ENCODE measurements around the gene MARK1. TPM values are rescaled to one million over a fixed set of nuclear protein-coding genes. Genes with fewer than 3 reads are reported as not detected.

Gene MARK1
- total RNA-seq, 2 experiments from 2014 or later: not detected

DNA sequence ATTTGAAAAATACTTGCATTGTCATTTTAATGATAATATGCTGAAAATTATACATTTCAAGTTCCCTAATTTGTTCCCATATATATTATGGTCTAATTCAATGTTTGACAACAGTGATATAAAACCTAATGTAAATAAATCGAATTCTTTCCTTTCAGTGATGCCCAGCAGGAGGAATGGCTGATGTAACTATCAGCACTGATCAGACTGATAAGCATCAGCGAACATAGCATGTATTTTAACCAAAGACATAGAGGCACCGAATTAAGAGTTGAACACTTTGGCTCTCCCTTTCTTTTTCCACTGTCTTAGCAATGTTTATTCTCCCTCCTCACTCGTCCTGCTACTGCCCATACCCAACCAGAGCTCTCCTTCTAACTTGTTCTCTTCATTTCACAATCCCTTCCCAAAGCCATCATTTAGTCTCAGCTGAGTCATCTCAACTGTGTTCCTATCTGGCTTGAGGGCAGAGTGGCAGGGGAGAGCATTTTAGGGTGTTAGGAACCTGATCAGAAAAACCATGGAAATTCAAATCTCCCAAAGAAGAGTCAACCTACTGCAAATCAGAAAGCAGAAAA lies 103.4 kb downstream of the MARK1 start:
- Mint-ChIP-seq H3K4me3 (no peak overlapping the region), H3K36me3 (ENCODE audit: low read depth) (no peaks in the 10 kb centered on the region), H3K4me1 (no peaks in the 10 kb centered on the region), H3K27ac (no peak overlapping the region), H3K9me3 (ENCODE audit: low read depth) (no peaks in the 10 kb centered on the region), H3K27me3 (peaks cover 15% of the 10 kb centered on the region)
- DNase-seq: no peak
- POLR2A ChIA-PET: no interaction called here
- CTCF ChIA-PET: no interaction called here
- intact Hi-C loops (cut with DNase I, micrococcal nuclease): no loop called here
- ATAC-seq: no peak

DNA sequence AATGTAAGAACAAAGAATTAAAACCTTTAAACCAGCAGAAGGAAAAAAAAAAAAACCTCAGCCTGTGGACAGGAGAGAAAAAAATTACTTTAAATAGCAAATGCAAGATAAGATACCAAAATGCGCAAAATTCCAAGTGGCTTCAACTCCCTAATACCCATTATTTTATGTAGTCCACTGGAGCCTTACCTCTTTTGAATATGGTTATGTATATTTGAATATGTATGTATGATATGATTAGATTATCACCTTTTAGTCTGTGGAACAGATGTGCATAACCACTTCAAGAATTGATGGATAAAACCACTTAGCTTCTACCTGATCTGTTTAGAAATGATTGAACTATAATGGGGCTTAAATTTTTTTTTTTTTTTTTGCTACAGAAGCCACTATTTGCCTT lies 109.8 kb downstream of the MARK1 start:
- intact Hi-C loops (cut with DNase I, micrococcal nuclease): no loop called here
- peaks cover 14% of the 10 kb centered on the region for H3K27me3 Mint-ChIP-seq
- CTCF ChIA-PET: interaction anchor here (0.6 kb wide), 1 partner anchor 86 kb away, joined by 3 read pairs; no protein-coding TSS in a partner anchor
- H3K4me3 Mint-ChIP-seq: no peak overlapping the region
- H3K4me1 Mint-ChIP-seq: no peaks in the 10 kb centered on the region
- no peak overlapping the region for H3K27ac Mint-ChIP-seq
- H3K9me3 Mint-ChIP-seq (ENCODE audit: low read depth): no peaks in the 10 kb centered on the region
- DNase-seq (no peak), ATAC-seq (no peak)
- no peaks in the 10 kb centered on the region for H3K36me3 Mint-ChIP-seq (ENCODE audit: low read depth)
- POLR2A ChIA-PET: no interaction called here

DNA sequence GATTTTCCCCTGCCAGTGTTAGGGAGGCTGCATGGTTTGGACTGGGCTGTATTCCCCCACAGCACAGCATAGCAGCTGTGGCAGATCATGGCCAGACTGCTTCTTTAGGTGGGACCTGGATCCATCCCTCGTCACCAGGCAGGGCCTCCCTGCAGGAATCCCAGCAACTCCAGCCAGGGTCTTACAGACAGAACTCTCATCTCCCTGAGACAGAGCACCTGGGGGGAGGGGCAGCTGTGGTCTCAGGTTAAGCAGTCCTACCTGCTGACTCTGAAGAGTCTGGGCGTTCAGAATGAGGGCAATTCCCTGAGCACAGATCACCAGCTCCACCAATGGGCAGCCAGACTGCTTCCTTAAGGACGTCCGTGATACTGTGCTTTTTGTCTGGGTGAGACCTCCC lies 114.3 kb downstream of the MARK1 start:
- ATAC-seq (no peak), DNase-seq (no peak)
- intact Hi-C loops (cut with DNase I, micrococcal nuclease): no loop called here
- H3K27me3 Mint-ChIP-seq: peaks cover 6% of the 10 kb centered on the region
- H3K9me3 Mint-ChIP-seq (ENCODE audit: low read depth): no peaks in the 10 kb centered on the region
- no peaks in the 10 kb centered on the region for H3K36me3 Mint-ChIP-seq (ENCODE audit: low read depth)
- ChIA-PET POLR2A (no interaction called here), CTCF (no interaction called here)
- H3K4me1 Mint-ChIP-seq: no peaks in the 10 kb centered on the region
- H3K27ac Mint-ChIP-seq: no peak overlapping the region
- no peak overlapping the region for H3K4me3 Mint-ChIP-seq

DNA sequence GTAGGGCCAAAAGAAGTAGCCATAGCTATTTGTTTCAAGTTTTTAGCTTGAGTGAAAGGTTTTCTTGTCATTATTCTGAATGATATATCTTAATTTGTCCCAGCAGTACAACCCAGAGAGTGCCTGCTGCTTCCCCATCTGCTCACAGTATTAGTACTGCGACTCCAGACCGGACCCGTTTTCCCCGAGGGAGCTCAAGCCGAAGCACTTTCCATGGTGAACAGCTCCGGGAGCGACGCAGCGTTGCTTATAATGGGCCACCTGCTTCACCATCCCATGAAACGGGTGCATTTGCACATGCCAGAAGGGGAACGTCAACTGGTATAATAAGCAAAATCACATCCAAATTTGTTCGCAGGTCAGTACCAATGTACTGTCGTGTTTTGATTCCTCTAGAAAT lies 125.1 kb downstream of the MARK1 start:
- CTCF ChIA-PET: interaction anchor here (0.6 to 1.1 kb wide), 2 partner anchors 204 to 1831 kb away, joined by 3 read pairs; no protein-coding TSS in a partner anchor
- no peak for ATAC-seq

DNA sequence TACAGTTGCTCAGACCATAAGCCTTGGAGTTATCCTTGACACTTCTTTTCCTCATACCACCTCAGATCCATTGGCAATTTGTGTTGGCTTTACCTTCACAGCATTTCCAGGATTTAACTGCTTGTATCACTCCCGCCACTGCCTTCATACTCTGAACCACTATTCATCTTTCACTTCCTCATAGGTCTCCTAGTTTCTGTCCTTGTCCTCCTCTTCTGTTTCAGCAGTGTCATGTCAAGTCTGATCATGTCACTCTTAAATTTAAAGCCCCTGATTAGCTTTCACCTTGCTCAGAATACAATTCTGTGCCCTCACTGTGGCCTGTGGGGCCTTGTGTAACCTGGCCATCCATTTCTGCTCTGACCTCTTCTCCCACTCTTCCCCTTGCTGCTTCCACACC lies 127.6 kb downstream of the MARK1 start:
- ChIA-PET CTCF (no interaction called here), POLR2A (no interaction called here)
- no peak for ATAC-seq
- DNase-seq: no peak
- Mint-ChIP-seq H3K36me3 (ENCODE audit: low read depth) (no peaks in the 10 kb centered on the region), H3K4me1 (no peaks in the 10 kb centered on the region), H3K27me3 (peaks cover 9% of the 10 kb centered on the region), H3K4me3 (no peak overlapping the region), H3K9me3 (ENCODE audit: low read depth) (no peaks in the 10 kb centered on the region), H3K27ac (no peak overlapping the region)
- intact Hi-C loops (cut with DNase I, micrococcal nuclease): no loop called here

More for the DNA sequence above, 125.1 kb downstream of the MARK1 start:
- POLR2A ChIA-PET: no interaction called here
- Mint-ChIP-seq H3K27me3 (peaks cover 7% of the 10 kb centered on the region), H3K4me1 (no peaks in the 10 kb centered on the region), H3K4me3 (no peak overlapping the region), H3K9me3 (ENCODE audit: low read depth) (no peaks in the 10 kb centered on the region), H3K27ac (no peak overlapping the region), H3K36me3 (ENCODE audit: low read depth) (no peaks in the 10 kb centered on the region)
- intact Hi-C loops (cut with DNase I, micrococcal nuclease): no loop called here
- DNase-seq: no peak

DNA sequence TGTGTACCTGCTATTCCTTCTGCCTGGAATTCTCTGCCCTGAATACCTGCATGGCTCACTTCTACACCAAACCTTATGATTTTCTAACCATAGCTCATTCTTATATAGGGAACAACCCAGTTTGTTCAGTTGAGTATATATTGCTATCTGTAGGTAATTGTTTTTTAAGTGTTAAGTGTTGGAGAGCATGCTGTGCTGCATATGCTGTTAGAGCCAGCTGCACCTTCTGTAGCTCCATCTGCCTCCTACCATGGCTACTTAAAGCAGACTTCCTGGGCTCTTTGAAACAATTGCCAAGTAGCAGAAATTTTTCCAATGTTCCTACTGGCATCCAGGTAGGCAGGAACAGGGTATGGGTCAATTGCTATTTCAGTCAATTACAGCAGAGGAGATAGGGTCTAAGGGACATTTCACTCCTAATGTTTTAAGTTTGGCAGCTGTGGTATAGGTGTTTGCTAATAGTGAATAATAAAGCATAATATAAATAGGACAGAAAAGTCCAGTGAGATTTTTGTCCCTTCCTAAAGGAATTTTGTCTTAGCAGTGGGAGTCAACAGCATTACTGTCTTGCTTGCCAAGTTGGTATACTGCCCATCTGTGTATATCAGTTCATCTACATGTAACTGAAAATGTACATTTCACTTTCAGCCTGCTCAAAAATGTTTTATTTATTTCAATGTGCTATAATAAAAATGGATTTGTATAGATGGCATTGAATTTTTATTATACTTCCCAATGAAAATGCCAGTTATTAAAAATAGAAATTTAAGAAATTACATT lies 128.2 kb downstream of the MARK1 start:
- Mint-ChIP-seq H3K4me1 (no peaks in the 10 kb centered on the region), H3K27ac (no peak overlapping the region), H3K4me3 (no peak overlapping the region), H3K9me3 (ENCODE audit: low read depth) (no peaks in the 10 kb centered on the region), H3K27me3 (peaks cover 15% of the 10 kb centered on the region), H3K36me3 (ENCODE audit: low read depth) (no peaks in the 10 kb centered on the region)
- ATAC-seq (no peak), DNase-seq (no peak)
- CTCF ChIA-PET: no interaction called here
- intact Hi-C loops (cut with DNase I, micrococcal nuclease): no loop called here
- POLR2A ChIA-PET: no interaction called here

DNA sequence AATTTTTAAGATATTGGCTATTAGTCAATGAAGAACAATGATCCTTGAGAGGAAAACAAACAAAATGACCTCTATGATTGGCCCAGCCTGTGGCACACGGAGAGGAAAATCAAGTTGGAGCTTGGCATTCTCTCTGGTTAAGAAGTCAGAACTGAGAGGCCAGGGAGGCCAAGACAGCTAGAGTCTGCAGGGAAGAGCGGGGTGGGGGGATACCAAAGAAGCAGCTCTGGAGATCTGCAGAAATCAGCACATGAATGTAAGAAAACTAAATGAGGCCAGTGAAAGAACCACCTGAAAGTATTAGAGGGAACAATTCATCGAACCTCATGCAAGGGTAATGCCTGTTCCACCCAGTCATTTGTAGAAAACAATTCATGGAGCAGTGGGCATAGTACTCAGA lies 138.4 kb downstream of the MARK1 start:
- ChIA-PET POLR2A (no interaction called here), CTCF (no interaction called here)
- Mint-ChIP-seq H3K27ac (no peak overlapping the region), H3K4me1 (no peaks in the 10 kb centered on the region), H3K4me3 (no peak overlapping the region), H3K27me3 (peaks cover 13% of the 10 kb centered on the region), H3K9me3 (ENCODE audit: low read depth) (peaks cover 2% of the 10 kb centered on the region), H3K36me3 (ENCODE audit: low read depth) (no peaks in the 10 kb centered on the region)
- ATAC-seq: no peak
- DNase-seq: no peak
- intact Hi-C loops (cut with DNase I, micrococcal nuclease): no loop called here

DNA sequence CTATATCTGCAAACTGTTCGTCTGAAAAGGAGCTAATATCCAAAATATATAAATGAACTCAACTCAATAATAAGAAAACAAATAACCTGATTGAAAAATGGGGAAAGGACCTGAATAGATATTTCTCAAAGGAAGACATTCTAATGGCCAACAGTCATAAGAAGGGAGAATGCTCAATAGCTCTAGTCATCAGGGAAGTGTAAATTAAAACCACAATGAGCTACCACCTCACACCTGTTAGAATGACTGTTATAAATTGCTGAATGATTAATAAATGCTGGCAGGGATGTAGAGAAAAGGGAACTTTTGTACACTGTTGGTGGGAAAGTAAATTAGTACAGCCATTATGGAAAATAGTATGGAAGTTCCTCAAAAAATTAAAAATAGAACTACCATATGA lies 141.1 kb downstream of the MARK1 start:
- H3K27ac Mint-ChIP-seq: no peak overlapping the region
- no peak for ATAC-seq

DNA sequence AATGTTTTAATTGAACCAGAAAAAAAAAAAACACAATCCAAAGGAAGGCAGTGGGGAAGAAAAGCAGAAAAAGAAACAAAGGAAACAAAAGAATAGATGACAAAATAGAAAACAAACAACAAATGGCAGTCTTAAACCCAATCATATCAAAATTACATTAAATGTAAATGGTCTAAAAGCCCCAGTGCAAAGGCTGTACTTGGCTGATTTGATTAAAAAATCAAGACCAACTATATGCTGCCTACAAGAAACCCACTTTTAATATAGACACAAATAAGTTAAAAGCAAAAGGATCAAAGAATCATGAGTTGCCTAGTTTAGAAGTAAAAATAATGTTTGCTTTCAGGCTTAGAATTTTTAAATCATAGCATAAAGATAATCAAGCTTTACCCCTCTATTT lies 142.4 kb downstream of the MARK1 start:
- ChIA-PET POLR2A (no interaction called here), CTCF (no interaction called here)
- no peaks in the 10 kb centered on the region for H3K4me1 Mint-ChIP-seq
- intact Hi-C loops (cut with DNase I, micrococcal nuclease): no loop called here
- ATAC-seq (no peak), DNase-seq (no peak)
- H3K27me3 Mint-ChIP-seq: peaks cover 7% of the 10 kb centered on the region
- no peak overlapping the region for H3K27ac Mint-ChIP-seq
- no peaks in the 10 kb centered on the region for H3K36me3 Mint-ChIP-seq (ENCODE audit: low read depth)
- peaks cover 2% of the 10 kb centered on the region for H3K9me3 Mint-ChIP-seq (ENCODE audit: low read depth)
- no peak overlapping the region for H3K4me3 Mint-ChIP-seq

More for the DNA sequence above, 141.1 kb downstream of the MARK1 start:
- Mint-ChIP-seq H3K4me3 (no peak overlapping the region), H3K36me3 (ENCODE audit: low read depth) (no peaks in the 10 kb centered on the region), H3K4me1 (no peaks in the 10 kb centered on the region), H3K9me3 (ENCODE audit: low read depth) (peaks cover 2% of the 10 kb centered on the region), H3K27me3 (peaks cover 8% of the 10 kb centered on the region)
- DNase-seq: no peak
- intact Hi-C loops (cut with DNase I, micrococcal nuclease): no loop called here
- POLR2A ChIA-PET: no interaction called here
- CTCF ChIA-PET: interaction anchor here (1.9 kb wide), 1 partner anchor 106 kb away, joined by 5 read pairs; no protein-coding TSS in a partner anchor

DNA sequence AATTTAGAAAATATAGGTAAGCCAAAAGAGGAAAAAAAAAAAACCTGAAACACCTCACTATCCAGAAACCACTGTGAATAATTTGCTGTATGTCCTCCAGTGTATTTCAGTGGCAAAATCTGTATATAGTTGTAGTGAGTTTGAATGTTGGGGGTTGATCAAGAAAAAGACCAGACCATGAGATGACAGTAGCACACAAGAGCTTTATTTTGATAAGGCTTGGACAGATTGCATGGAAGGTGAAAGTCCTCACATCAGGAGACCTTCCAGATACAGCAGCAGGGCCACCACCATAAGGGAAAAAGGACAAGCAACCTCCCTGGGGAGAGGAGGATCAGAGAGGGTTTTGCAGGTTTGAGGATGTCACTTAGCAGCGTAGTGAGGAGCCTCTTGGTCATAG lies 146.0 kb downstream of the MARK1 start:
- DNase-seq (no peak), ATAC-seq (no peak)
- Mint-ChIP-seq H3K9me3 (ENCODE audit: low read depth) (peaks cover 2% of the 10 kb centered on the region), H3K27me3 (peaks cover 8% of the 10 kb centered on the region), H3K27ac (no peak overlapping the region), H3K36me3 (ENCODE audit: low read depth) (no peaks in the 10 kb centered on the region), H3K4me1 (no peaks in the 10 kb centered on the region), H3K4me3 (no peak overlapping the region)
- CTCF ChIA-PET: interaction anchor here (1.4 kb wide), 1 partner anchor 14 kb away, joined by 4 read pairs; no protein-coding TSS in a partner anchor
- POLR2A ChIA-PET: no interaction called here
- intact Hi-C loops (cut with DNase I, micrococcal nuclease): no loop called here

DNA sequence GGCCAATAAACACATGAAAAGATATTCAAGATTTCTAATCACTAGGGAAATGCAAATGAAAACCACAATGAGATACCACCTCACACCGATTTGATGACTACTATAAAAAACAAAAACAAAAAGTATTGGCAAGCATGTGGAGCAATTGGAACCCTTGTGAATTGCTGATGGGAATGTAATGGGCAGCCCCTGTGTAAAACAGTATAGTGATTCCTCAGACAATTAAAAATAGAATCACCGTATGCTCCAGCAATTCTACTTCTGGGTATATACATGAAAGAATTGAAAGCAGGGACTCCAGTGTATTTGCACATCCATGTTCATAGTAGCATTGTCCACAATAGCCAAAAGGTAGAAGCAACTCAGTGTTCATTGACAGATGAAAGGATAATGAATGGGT lies 149.3 kb downstream of the MARK1 start:
- POLR2A ChIA-PET: no interaction called here
- Mint-ChIP-seq H3K27ac (no peak overlapping the region), H3K4me3 (no peak overlapping the region), H3K9me3 (ENCODE audit: low read depth) (no peaks in the 10 kb centered on the region), H3K4me1 (no peaks in the 10 kb centered on the region), H3K27me3 (peaks cover 8% of the 10 kb centered on the region), H3K36me3 (ENCODE audit: low read depth) (no peaks in the 10 kb centered on the region)
- intact Hi-C loops (cut with DNase I, micrococcal nuclease): no loop called here
- DNase-seq (no peak), ATAC-seq (no peak)
- CTCF ChIA-PET: no interaction called here

DNA sequence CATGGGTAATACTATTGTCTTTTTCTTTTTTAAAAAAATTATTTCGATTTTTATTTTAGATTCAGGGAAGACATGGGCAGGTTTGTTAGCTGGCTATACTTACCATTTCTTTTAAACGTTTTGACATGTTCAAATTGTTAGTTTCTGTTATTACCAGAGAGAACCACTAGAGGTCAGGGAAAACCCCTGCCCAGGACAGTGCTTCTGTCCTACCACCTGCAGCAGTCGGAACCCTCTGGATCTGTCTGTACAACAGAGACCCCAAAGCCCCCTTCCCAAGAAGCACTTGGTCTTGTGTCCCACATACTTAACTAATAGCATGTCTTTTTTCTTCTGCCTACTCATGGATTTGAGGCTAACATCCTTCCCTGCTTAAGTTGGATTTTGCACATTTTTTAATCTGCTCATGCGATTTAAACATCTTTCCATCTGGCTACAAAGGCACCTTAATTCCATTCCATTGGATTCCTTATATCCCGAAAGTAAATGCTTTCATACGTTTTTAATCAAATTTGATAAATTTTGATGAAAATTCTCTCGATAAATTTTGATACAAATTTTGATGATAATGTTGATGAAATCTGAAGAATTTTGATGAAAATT lies 152.2 kb downstream of the MARK1 start:
- Mint-ChIP-seq H3K27ac (no peak overlapping the region), H3K4me3 (no peak overlapping the region), H3K9me3 (ENCODE audit: low read depth) (no peaks in the 10 kb centered on the region), H3K4me1 (no peaks in the 10 kb centered on the region), H3K36me3 (ENCODE audit: low read depth) (no peaks in the 10 kb centered on the region), H3K27me3 (peaks cover 4% of the 10 kb centered on the region)
- ChIA-PET POLR2A (no interaction called here), CTCF (interaction anchor here (0.6 to 1.5 kb wide), 2 partner anchors 36 to 53 kb away, joined by 3 to 11 read pairs; no protein-coding TSS in a partner anchor)
- peak; percentile 61 for ATAC-seq
- intact Hi-C loops (cut with DNase I, micrococcal nuclease): loop anchor here in 1 of 2 experiments (1.0 kb wide), 1 partner anchor 53 kb away; no protein-coding TSS in a partner anchor
- peak; percentile 30 for DNase-seq

Measured in activated CD4-positive, alpha-beta T cell treated with anti-CD3 and anti-CD28 coated beads for 36 hours (primary cell).